Measurements from ENCODE around the gene HSP90B1. TPM values are rescaled to one million over a fixed set of nuclear protein-coding genes. Genes with fewer than 3 reads are reported as not detected.

Gene HSP90B1
- total and polyA plus RNA-seq, 9 of the 15 experiments (the other 6 are each of a cell fraction or from before 2014, with no cell fraction given): 196 to 719 (median 557) TPM

DNA sequence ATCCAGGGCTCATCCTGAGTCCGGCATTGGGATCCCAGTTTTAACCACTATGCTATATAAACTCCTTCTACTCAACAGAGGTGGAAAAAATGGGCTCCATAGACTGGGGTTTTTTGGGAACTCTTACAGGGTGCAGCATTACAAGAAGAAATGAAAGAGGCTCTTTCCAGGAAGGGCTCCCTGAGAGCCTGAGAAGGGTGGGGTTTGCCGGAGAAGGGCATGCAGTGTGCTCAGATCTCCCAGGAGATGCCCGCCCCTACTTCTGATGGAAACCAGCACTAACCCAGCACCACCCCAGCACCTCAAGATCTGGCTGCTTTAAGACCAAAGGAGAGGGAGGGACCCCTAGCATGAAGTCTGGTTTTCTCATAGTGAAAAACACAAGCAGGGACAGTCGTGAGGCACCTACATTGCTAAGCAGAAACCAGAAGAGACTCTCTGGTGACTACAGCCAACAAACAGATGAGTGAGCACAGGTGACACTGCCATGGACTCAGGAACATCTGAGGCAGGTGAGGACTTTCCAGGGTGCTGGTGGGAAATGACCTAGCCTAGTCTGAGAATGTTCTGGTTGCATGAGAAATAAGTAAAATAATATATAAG, 43.9 kb upstream of the HSP90B1 start (continued):
- TF ChIP-seq TCF3 (CRISPR knock-in tag; IDR thresholded peaks at IDR 0.05) (no peak), ZFP1 (CRISPR knock-in tag; IDR thresholded peaks at IDR 0.05) (no peak)

GRCh38 chr12:103887738-103888137, 42.5 kb upstream of the HSP90B1 start:
- Histone ChIP-seq H3K9ac (ENCODE audit: insufficient read depth in 1 of 2, low read depth in 2 of 2, low read length in 2 of 2) (no peak overlapping the region), H3K4me3 (no peak overlapping the region), H3K9me1 (ENCODE audit: control insufficient read depth, insufficient read depth, low read length) (no peaks in the 10 kb centered on the region), H3K4me1 (replicated peaks in 1 of 2; ENCODE audit: control insufficient read depth in 2 of 2, insufficient read depth in 2 of 2, low read length in 2 of 2) (no peaks in the 10 kb centered on the region), H3K27me3 (ENCODE audit: control insufficient read depth in 2 of 2, insufficient read depth in 2 of 2, low read length in 2 of 2) (peaks cover 11 to 12% of the 10 kb centered on the region in 2 experiments; a peak in 3 of 5 replicates), H3K9me3 (replicated peaks; ENCODE audit: control insufficient read depth, insufficient read depth, low read depth, low read length) (no peaks in the 10 kb centered on the region), H3K36me3 (ENCODE audit: control insufficient read depth, insufficient read depth, low read length) (no peaks in the 10 kb centered on the region), H3K4me2 (ENCODE audit: insufficient read depth, low read length) (no peak overlapping the region), H3K27ac (ENCODE audit: extremely low read depth, low read depth, low read length) (no peak overlapping the region), H4K20me1 (replicated peaks; ENCODE audit: control insufficient read depth, insufficient read depth, low read length) (peaks cover 3% of the 10 kb centered on the region; the same call in 1 of the 2 replicates), H3K79me2 (ENCODE audit: control insufficient read depth, insufficient read depth, low read length) (no peaks in the 10 kb centered on the region), H2AFZ (ENCODE audit: low read depth, low read length) (no peak overlapping the region)
- CTCF ChIA-PET (ENCODE audit: low intra/inter-chr PET ratio): no interaction called here
- DNase-seq (ENCODE audit: extremely low read depth in 1 of 4, low spot score in 3 of 4) (no peak), FAIRE-seq (no peak), ATAC-seq (no peak)
- intact Hi-C loops (cut with micrococcal nuclease): no loop called here
- in situ Hi-C loops (cut with MboI): loop anchor here (10.0 to 25.0 kb wide), 2 partner anchors 217 to 1900 kb away; no protein-coding TSS in a partner anchor
- POLR2A ChIA-PET: no interaction called here
- BruUV-seq (replicated peaks): no TSS peak
- WGBS (ENCODE audit: insufficient coverage, low coverage, missing lambda C conversion rate): 0% methylated on average over 1 of the region's 1 CpG
- TF ChIP-seq ZNF717 (CRISPR knock-in tag; IDR thresholded peaks at IDR 0.05): no peak
- TF ChIP-seq THRAP3 (IDR thresholded peaks at IDR 0.05; ENCODE audit: borderline replicate concordance): no peak
- TF ChIP-seq, protein P1, sequence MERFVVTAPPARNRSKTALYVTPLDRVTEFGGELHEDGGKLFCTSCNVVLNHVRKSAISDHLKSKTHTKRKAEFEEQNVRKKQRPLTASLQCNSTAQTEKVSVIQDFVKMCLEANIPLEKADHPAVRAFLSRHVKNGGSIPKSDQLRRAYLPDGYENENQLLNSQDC (CRISPR knock-in tag; IDR thresholded peaks at IDR 0.05): no peak
- TF ChIP-seq NCOA4 (IDR thresholded peaks at IDR 0.05; ENCODE audit: partially characterized antibody): no peak
- TF ChIP-seq MCM7 (IDR thresholded peaks at IDR 0.05): no peak
- TF ChIP-seq STAT6 (CRISPR knock-in tag; IDR thresholded peaks at IDR 0.05): no peak
- no peak for TF ChIP-seq RFX1 (IDR thresholded peaks at IDR 0.05)
- no peak for TF ChIP-seq CBX5 (IDR thresholded peaks at IDR 0.05; ENCODE audit: borderline replicate concordance, low read depth)
- TF ChIP-seq CHD2 (IDR thresholded peaks at IDR 0.05; ENCODE audit: low read depth, low read length): no peak
- no peak for TF ChIP-seq ID3 (CRISPR knock-in tag; IDR thresholded peaks at IDR 0.05)
- TF ChIP-seq ID3 (tag; IDR thresholded peaks at IDR 0.05): no peak
- TF ChIP-seq, protein P2, sequence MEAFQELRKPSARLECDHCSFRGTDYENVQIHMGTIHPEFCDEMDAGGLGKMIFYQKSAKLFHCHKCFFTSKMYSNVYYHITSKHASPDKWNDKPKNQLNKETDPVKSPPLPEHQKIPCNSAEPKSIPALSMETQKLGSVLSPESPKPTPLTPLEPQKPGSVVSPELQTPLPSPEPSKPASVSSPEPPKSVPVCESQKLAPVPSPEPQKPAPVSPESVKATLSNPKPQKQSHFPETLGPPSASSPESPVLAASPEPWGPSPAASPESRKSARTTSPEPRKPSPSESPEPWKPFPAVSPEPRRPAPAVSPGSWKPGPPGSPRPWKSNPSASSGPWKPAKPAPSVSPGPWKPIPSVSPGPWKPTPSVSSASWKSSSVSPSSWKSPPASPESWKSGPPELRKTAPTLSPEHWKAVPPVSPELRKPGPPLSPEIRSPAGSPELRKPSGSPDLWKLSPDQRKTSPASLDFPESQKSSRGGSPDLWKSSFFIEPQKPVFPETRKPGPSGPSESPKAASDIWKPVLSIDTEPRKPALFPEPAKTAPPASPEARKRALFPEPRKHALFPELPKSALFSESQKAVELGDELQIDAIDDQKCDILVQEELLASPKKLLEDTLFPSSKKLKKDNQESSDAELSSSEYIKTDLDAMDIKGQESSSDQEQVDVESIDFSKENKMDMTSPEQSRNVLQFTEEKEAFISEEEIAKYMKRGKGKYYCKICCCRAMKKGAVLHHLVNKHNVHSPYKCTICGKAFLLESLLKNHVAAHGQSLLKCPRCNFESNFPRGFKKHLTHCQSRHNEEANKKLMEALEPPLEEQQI (IDR thresholded peaks at IDR 0.05): no peak
- no peak for TF ChIP-seq ETS2 (tag; IDR thresholded peaks at IDR 0.05; ENCODE audit: borderline replicate concordance, poor library complexity, severe bottlenecking)
- no peak for TF ChIP-seq MYC (IDR thresholded peaks at IDR 0.05; ENCODE audit: low read depth, low read length)
- TF ChIP-seq MYC (CRISPR knock-in tag; IDR thresholded peaks at IDR 0.05; ENCODE audit: borderline replicate concordance, low read depth): no peak

Measured in K562 (cell line).